SIG-M5 (cell line): ENCODE measurements around the gene HMGN3.

Experiments
- DNase-seq: peaks from one replicate; lab custom pipeline; 2025; lab: John Stamatoyannopoulos, UW

Gene HMGN3

DNA sequence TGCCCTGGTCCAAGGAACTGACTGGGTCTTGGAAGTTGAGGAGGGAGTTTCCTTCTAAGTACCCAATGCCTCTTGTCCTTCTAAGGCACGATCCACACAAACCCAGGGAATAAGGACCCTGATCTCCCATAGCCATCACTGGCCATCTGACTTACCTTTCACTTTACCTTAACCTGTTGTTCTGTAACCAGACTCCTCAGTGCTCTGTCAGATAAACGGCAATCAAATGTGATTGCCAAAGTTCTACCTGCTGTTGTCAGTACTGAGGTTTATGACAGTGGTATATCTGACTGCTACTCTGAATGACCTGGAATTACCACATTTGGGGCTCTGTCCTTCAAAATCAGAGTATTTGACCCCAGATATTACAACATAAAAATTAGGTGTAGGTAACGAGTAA is 49.8 kb downstream of the HMGN3 start:
- no peak for DNase-seq

DNA sequence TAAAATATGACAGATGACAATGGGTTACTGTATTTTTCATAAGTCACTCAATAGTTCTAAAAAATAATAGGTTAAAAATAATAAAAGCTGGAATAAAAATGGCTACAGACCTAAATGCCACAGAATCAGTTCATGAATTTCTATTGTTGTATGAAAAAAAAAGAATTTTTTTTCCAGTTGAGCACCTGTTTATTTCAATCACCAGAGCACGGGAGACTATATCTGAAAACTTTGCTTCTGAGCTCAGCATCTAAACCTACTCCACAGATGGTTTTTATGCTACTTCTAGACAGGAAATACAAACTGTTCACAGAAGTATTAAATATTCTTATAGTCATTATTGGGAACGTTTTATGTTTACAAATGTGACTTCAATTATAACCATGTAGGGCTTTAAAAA is 50.4 kb downstream of the HMGN3 start:
- DNase-seq: no peak

DNA sequence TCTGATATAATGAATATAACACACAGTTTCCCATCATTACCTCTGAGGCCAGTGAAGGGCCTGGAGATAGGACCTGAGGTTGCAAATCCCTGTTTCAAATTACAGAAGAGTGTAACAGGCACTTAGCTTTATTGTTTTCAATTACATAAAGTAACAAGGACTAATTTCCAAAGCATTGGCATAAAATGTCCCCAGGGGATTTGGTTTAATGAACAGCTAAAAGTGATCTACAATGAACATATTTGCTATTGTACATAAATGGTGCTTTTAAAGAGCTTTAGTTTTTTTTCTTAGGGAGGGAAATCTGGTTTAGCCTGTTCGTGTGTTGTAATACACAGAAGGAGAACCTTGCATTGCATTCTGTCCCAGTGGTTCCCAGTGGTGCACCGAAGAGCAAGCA is 54.4 kb downstream of the HMGN3 start:
- no peak for DNase-seq

DNA sequence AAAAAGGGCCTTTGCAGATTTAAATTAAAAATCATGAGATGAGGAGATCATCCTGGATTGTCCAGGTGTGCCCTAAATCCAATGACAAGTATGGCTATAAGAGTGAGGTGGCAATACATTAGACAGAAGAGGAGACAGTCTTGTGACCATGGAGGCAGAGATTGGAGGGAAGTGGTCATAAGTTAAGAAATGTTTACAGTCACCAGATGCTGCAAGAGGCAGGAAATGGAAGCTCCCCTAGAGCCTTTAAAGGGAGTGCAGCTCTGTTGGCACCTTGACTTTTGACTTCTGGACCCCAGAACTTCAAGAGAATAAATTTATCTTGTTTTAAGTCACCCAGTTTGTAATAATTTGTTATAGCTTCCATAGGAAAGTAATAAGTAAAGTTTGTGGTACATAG is 61.1 kb downstream of the HMGN3 start:
- no peak for DNase-seq

DNA sequence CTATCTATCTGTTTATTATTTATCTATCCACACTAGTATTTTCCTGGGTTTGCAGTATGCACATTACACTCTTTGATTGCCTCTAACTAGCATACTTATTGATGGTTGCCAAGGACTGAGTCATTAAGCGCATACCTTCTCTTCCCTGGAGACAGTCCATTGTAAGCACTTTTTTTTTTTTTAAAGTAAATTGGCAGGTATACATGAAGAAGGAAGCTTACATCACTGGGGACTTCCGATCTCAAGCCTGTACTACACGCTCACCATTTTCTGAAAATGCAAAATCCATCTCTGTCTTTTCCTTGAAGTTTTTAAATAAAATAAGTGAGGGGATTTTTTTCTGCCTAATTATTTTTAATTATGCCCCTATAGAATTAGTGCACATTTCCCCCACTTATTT is 63.5 kb downstream of the HMGN3 start:
- no peak for DNase-seq

DNA sequence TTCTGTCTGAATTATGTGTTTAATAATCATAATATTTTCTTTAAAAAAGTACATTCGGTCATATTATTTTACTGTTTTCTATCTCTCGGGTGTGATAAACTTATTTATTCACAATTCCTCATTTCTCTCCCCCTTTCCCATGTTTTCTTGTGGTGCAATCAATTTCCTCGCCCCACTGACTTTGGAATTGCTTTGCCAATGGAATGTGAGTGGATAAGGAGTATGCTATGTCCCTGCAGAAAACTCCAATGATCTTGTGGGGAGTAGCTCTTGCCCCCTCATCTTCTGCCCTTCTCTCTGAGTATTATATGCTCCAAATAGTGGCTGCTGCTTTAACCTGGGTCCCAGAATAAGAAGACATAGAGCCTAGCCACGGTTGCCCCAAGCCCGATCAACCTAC is 64.1 kb downstream of the HMGN3 start:
- DNase-seq: no peak

DNA sequence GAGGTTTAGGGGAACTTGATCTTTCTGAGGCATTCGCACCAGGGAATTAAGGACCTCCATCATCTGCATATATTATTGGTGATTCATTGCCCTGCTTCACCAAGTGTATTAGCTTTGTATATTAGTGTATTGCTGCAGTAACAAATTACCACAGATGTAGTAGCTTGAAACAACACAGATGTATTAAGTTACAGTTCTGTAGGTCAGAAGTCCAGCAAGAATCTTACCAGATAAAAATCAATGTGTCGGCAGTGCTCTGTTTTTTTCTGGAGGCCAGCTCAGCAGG is 65.8 kb downstream of the HMGN3 start:
- no peak for DNase-seq

DNA sequence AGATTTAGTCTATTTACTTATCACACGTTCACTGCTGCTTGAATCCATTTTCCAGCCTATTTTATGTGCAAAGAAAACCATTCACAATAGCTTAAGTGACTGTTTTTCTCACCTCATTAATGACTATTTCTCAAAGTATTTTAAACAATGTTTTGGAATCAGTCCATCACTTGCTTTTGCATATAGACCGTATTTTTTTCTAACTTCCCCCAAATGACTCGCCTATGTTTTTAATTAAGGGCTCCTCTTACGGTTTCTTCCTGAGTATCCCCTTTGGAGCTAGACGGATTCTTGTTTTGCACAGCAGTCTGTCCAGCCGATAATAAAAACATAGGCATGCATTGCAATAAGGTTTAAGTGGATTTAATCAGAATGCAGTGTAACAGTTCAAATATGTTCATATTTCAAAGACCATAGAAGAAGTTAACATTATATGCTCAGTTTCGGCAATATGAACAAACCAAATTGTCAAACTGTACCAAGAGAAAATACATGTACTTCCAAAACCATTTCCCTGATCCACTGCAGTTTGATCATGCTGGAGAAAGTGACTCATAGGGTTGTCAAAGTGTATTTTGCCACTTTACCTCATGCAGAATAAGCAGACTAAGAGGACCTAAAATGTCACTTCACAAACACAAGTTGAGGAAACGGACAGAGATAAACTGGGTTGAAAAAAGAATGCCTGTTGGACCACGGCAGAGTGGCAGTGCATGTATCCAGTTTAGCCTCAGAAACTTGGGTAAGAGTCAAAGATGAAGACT is 66.4 kb downstream of the HMGN3 start:
- DNase-seq: no peak

DNA sequence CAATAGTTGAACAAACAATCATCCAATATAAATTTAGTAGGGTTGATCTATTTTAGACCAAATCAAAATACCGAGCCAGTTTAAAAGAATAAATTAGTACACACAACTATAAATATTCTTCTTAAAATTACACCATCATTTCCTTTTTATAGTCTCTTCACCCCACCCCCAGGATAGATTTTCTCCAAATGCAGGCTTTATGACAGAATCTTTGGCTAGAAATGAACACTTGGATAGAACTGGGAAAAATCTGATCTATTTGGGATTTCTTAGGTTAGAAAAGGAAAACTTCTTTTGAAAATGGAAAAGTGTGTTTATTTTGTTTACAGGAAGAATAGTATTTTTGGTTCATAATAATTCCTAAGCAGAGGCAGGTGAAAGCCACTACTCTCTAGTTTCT is 74.6 kb downstream of the HMGN3 start:
- no peak for DNase-seq

DNA sequence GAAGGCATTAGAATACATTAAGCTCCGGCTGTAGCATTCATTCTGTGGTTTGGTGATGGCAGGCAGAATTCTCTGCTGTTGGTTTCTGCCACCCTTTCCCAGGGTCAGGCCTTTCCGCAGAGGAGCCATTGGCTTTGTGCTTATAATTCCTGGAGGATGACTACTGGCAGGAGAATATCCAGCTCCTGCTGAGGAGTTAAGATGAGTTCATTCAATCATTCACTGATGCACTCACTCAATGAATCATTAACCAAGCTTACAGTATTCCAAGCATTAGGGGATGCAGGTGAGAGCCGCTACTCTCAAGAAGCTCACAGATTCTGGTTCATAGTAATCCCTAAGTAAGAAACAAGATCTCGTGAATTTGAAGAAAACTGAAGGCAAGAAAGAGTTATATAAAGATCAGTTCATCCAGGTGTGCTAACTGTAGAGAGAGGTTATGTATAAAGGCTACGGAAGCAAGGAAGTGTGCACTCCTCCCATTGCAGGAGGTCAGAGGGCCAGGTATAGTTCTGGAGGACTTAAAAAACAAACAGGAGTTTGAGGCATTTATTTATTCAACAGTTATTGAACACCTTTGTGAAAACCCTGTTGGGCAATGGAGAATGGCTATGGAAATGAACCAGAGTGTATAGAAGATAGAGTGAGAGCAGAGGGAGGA is 75.5 kb downstream of the HMGN3 start:
- no peak for DNase-seq

DNA sequence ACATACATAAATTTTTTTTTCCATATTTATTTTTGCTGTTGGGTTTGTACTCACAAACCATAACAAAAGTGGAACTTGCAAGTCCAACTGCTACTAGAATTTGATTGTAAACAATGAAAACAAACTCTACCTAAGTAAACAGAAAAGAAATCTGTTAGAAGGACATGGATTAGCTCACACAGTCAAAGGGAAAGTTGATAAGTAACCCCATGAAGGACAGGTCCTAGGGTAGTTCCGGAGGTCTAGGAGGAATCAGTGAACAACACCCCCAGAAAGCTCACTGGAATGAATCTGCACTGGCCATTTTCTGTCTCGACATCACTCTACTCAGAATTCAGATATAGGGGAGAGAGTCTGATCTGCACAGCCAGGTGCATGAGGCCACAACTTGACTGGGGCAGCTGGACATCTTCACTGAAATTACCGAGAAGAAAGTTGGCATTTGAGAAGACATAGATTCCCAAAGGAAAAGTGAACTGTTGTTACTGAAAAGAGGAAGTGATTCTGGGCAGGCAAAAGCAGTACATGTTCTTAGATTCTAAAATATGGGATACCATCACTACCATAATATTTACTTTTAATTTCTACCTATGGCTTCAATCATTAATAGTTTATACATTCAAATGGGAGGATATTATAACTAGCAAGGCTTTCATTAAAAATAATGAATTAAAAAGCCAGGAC is 76.4 kb downstream of the HMGN3 start:
- no peak for DNase-seq

DNA sequence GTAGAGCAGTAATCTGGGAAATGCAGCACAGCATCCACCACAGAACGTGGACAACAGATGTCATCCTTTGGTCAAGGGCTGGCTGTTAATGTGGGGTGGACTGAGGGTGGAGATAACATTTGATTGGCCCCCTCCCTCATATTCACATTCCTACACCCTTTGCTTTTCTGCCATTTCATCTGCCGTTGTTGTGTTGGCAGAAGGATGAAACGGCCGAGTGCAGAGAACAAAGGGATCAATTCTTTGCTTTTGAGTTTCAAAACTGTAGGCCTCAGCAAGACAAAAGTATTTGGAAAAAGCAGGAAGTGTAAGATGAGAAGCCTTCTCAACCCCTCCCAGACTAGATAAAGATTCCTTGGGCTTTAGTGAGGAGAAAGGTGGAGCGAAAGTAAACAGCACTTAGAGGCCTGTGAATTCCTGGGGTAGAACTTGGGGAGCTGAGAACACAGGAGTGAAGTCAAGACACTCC is 82.2 kb downstream of the HMGN3 start:
- DNase-seq: no peak
